NK-92 (cell line): ENCODE measurements around the gene CKAP2L.

Source experiments
- DNase-seq: peaks from one replicate; lab custom pipeline; 2025; ENCODE audit not compliant: unreplicated experiment; lab: John Stamatoyannopoulos, UW

The CKAP2L gene

DNA sequence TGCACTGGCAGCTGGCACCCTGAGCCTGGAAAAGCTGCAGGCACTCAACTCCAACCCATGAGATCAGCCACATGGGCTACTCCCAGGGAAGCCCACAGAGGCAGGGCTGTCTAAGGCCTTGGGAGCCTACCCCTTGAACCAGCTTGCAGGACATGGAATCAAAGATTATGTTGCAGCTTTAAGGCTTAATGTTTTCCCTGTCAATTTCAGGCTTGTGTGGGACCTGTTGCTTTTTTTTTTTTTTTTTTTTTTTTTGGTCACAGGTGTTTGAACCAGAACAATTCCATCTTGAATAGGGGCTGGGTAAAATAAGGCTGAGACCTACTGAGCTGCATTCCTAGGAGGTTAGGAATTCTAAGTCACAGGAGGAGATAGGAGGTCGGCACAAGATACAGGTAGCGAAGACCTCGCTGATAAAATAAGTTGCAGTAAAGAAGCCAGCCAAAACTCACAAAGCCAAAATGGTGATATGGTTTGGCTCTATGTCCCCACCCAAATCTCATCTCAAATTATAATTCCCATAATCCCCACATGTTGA is 27.4 kb upstream of the CKAP2L start:
- DNase-seq: no peak

- DNase-seq: no peak
These were observed 26.6 kb upstream of the CKAP2L start for GRCh38 chr2:112791019-112791418.

DNA sequence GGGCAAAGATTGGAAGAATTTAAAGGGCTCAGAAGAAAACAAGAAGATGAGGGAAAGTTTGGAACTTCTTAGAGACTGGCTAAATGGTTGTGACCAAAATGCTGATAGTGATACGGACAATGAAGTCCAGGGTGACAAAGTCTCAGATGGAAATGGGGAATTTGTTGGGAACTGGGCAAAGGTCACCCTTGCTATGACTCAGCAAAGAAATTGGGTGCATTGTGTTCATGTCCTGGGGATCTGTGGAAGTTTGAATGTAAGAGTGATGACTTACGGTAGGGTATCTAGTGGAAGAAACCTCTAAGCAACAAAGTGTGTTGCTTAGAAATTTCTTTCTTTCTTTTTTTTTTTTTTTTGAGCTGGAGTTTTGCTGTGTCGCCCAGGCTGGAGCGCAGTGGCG is 25.9 kb upstream of the CKAP2L start:
- no peak for DNase-seq

DNA sequence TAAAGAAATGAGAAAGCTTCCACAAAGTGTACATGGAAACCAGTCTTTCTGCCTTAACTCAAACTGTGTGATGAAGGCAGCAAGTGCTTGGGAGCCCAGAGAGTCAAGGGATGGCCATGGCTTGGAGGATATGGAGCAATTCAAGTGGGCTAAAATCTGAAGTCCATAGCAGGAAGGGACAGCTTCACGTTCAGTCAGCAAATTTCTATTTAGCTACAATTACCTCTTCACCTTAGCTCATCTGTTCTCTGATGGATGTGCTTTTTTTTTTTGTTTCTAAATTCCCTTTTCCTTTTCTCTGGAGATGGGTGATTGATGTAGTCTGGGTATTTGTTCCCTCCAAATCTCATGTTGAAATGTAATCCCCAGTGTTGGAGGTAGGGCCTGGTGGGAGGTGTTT is 24.8 kb upstream of the CKAP2L start:
- no peak for DNase-seq

GRCh38 chr2:112788653-112789052 is 24.2 kb upstream of the CKAP2L start:
- no peak for DNase-seq

GRCh38 chr2:112787729-112788393 is 23.5 kb upstream of the CKAP2L start:
- DNase-seq: no peak

DNA sequence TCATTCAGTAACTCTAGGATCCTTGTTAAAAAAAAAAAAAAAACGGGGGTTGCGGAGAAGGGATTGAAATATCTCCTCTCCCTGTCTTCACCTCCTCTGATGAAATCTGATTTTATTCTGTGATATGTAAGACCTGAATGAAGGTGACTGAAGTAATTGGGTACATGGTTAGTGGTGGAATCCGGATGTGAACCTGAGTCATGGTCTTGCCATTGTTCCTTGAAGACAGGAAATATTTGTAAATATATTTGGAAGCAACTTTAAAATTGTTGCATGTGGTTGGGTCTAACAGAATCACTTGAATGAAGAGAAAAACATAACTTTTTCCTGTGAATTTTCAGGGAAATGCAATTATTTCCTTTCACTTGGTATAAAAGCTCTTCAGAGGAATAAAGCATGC is 22.9 kb upstream of the CKAP2L start:
- DNase-seq: no peak

DNA sequence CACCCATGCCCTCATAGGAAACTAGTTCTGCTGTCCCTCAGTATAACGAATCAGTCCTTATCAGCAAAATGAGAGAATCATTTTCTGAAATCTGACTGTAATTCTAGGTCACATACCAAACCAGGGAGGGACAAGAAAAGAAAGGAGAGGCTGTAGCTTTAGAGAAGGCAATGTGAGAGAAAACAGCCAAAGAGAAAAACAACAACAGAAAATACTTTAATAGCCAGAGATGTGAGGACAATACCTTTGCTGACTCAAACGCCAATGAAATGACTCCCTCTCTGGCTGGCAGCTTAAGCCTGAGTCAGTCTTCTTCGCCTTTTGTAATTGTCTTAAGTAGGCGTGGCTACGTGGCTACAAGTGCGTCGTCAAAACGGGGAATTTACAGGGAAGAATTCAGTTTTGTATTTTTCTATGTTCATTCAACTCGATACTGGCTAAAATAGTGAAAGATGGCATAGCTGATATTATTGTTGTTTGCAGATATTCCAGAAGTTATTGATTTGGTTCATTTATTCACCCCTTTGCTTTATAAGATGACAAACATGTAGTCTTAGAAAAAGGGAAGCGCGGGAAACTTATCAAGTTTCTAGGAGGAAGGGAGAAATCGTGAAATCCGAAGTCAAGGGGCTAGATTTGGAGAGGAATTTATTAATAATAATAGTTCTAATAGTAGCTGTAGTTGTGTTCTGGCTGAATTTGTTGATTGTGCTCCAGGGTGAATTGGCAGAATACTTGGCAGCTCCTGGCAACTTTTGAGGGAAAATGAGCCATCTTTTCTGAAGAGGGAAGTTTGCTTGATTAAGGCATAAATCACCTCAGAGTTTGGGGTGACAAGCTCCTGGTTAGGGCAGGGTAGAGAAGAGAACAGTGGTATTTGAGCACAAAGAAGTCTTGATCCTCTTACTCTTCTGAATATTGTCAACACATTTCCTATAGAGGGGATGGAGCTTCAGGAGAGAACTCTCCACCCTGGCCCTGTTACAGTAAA is 20.1 kb upstream of the CKAP2L start, which contains the start of gene IL1A:
TSS of gene IL1A (minus strand) at position 295 of the 991 bp plus-strand sequence. CDS start 723 bp downstream, outside the sequence.
- DNase-seq: no peak

DNA sequence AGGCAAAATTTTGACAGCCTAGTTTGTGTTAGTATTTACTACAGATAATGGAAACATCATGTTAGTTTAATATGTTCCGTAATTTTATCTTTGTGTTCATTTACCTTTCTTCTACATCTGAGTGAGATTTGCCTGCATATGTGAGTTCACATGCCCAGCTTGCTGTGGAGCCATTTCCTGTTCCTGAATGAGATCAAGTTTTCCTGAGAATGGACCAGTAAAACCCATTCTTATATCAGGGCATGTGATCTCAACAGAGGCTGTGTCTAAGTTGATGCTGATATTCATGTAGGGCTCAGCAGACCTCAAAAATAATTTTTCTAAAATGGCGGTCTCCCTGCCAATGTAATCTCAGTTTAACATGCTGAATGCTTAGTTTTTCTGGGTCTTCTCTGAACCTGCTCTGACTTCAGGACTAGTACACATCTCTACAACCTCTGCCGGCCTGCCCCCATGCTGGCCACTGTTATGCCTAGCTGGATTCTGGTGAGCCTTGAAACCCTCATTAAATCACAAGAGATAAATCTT is 18.8 kb upstream of the CKAP2L start:
- no peak for DNase-seq

DNA sequence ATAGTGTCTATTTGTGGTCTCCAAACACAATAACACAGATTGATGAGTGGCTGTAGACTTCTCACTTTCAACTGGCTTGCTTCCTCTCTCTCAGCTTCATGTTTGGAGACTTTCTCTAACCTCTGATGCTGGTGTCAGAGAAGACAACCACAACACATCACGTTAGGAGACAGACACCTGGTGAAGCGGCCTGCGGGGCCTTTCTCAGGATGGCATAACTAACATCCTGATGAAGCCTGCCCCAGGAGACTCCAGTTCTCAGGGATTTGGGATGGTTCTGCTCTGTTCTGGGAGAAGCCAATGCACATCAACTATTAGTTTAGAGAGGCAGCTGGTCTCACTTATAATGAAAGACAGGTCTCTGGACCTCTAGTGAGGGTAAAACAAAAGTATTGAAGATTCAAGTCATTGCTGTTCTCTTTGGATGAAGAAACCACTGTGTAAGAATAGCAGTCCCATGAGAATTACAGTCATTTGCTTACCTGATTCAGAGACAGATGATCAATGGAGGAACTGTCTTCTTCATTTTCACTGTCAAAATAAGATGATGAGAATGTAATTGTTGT is 17.9 kb upstream of the CKAP2L start:
- DNase-seq: no peak

DNA sequence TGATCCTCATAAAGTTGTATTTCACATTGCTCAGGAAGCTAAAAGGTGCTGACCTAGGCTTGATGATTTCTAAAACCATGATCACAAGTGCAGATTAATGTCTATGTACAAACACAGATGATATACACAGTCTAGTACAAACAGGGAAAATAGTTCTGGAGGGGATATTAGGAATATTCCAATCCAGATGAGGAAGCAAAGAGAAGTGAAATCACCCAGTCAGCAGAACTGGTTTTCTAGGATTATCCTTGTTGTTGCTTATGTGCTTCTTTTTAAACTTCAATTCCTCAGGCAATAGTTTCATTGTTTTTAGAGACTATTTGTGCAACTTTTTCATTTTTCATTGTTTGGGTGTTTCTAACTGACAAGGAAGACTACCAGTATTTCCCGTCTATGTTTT is 15.2 kb upstream of the CKAP2L start:
- no peak for DNase-seq

DNA sequence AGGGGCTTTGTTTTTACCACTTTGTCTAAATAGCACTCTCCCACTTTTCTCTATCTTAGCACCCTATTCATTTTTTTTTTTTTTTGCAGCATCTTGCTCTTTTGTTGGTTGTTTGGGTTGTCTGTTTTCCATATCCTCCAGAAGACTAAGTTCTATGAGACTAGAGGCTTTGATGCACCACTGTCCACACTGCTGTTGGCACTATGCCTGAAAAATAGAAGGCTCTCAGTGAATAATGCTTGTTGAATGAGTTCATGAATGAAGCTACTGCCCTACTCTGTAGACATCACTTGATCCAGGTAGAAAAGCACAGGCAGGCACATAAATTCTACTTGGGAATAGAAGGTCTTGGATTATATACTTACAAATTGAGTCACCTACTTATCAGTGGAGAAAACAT is 12.6 kb upstream of the CKAP2L start:
- no peak for DNase-seq

- DNase-seq: no peak
These were observed 11.7 kb upstream of the CKAP2L start for GRCh38 chr2:112776113-112776512.

DNA sequence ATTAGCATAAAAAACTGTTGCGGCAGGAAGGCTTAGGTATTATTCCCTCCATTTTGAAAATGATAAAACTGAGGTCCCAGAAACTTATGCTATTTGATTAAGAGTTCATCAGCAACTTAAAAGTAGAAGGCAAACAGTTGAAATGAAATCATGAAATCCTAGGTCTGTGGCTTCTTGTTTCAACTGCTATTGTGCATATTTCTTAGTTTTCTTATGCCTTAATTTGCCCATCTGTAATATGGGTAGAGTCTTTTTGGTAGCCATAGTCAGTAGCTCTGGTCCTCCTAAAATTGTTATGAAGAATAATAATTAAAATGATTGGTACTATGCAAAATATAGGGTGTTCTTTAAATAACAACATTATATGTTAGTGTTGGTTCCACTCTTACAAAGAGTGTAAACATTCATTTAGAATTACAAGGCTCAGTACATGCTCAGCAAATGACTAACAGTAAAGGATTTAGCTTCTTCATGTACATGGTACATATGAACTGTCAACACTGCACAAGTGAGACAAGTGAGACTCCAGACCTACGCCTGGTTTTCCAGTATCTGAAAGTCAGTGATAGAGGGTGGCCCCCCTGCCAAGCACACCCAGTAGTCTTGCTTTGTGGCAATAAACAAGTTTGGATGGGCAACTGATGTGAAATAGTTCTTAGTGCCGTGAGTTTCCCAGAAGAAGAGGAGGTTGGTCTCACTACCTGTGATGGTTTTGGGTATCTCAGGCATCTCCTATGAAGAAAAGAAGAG is 10.3 kb upstream of the CKAP2L start:
- no peak for DNase-seq

DNA sequence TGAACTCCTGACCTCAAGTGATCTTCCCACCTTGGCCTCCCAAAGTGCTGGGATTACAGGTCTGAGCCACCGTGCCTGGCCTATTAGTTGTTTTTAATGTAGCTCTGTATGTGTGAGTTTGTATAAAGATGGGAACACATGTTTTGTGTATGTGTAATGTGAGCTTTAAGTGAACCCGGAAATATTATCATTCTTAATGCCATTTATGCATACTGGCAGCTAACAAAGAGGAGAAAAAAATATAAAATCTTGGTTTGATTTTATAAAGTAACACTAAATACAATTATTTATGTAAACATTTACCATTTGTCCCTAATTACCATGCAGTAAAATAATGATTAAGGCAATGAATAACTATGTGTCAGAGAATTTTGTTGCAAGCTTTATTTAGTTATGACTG is 9.1 kb upstream of the CKAP2L start:
- no peak for DNase-seq

- no peak for DNase-seq
These were observed 8.6 kb upstream of the CKAP2L start for GRCh38 chr2:112772911-112773475.

DNA sequence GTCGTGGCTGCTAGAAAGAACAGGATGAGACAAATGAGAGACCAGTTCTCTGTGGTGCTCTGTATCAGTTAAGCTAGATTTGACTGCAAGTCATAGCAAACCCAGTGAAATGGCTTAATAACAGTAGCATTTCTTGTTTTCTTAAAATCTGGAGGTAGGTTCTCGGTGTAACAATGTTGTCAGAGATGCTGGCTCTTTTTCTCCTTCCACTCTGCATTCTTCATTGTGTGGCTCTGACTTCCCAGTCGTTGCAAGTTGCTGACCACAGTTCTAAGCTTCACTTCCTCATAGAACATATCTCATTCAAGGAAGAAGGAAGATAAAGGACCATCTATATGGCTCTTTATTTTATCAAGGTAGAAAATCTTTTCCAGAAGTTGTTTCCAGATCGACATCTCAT is 7.9 kb upstream of the CKAP2L start:
- DNase-seq: no peak

- DNase-seq: no peak
These were observed 4.0 kb upstream of the CKAP2L start for GRCh38 chr2:112768432-112768831.

GRCh38 chr2:112767693-112768330 is 3.4 kb upstream of the CKAP2L start:
- no peak for DNase-seq

GRCh38 chr2:112765251-112765650 is 842 bp upstream of the CKAP2L start:
- no peak for DNase-seq
